GM23248 (cell line): Measurements from ENCODE around the gene PARD3B.

Experiments
- EZH2 ChIP-seq: fragments of 200-600 bp; sonication (generic); IDR thresholded peaks from 2 replicates; pipeline ENCODE4 v1.6.1; 2018; ENCODE audit warnings: antibody characterized with exemption, mild to moderate bottlenecking; ENCODE audit not compliant: insufficient read depth, poor library complexity, severe bottlenecking
- EZH2phosphoT487 ChIP-seq: fragments of 200-600 bp; sonication (generic); IDR thresholded peaks from 2 replicates; pipeline ENCODE4 v1.6.1; 2018; ENCODE audit warnings: antibody characterized with exemption, moderate library complexity, mild to moderate bottlenecking, low read depth; ENCODE audit not compliant: insufficient read depth

DNA sequence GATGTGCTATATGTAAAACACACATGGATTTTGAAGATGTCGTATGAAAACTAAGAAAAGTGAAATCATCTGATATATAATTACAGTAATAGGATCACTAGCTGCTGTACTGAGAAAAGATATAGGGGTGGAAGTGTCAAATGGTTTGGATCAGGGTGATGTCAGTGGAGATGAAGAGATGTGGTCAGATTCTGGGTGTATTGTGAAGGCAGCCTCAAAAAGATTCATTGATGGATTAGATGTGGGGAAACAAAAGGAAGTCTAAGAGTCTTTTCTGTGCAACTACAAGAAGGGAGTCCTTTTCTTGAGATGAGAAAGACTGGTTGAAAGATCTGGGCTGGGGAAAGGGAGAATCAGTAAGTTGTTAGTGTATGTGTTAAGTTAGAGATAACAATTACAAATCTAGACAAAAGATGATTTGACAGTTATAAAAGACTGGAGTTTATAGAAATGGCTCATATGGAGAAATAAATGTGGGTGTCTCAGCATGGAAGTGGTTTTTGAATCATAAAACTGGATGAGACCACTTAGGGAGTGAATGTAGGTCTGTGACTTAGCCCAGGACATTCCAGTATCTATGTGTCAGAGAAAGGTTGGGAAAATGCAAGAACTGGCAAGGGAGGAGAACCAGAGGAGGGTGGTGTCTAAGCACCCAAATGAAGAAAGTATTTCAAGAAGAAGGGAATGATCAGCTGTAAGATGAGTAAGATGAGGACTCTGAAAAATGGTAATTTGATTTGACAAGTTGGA lies 347.4 kb downstream of the PARD3B start:
- no peak for TF ChIP-seq EZH2
- TF ChIP-seq EZH2phosphoT487, result 0 out of 2 replicates have a peak, but pooled peaks have one; percentile 45
